Astrocyte of the spinal cord (primary cell): ENCODE measurements around the gene BBLN.

ENCODE experiments used
- DNase-seq: peaks from one replicate; pipeline ENCODE4 v3.0.0; 2011; ENCODE audit warnings: low read depth, low spot score
- H3K4me3 ChIP-seq: 2 replicates; pipeline ENCODE4 v1.5.1; 2011; ENCODE audit warnings: low read depth, mild to moderate bottlenecking, low read length, moderate library complexity
- in situ Hi-C: cut with HindIII; loops from 2 replicates; pipeline ENCODE4 v1.10.0; 2017; ENCODE audit warnings: low sequenced_read_pairs
- TF ChIP-seq, protein P1 (sequence below): IDR thresholded peaks from 2 replicates; pipeline ENCODE4 v1.5.1; 2012; ENCODE audit warnings: low read depth, mild to moderate bottlenecking, low read length, inconsistent platforms

BBLN gene

DNA sequence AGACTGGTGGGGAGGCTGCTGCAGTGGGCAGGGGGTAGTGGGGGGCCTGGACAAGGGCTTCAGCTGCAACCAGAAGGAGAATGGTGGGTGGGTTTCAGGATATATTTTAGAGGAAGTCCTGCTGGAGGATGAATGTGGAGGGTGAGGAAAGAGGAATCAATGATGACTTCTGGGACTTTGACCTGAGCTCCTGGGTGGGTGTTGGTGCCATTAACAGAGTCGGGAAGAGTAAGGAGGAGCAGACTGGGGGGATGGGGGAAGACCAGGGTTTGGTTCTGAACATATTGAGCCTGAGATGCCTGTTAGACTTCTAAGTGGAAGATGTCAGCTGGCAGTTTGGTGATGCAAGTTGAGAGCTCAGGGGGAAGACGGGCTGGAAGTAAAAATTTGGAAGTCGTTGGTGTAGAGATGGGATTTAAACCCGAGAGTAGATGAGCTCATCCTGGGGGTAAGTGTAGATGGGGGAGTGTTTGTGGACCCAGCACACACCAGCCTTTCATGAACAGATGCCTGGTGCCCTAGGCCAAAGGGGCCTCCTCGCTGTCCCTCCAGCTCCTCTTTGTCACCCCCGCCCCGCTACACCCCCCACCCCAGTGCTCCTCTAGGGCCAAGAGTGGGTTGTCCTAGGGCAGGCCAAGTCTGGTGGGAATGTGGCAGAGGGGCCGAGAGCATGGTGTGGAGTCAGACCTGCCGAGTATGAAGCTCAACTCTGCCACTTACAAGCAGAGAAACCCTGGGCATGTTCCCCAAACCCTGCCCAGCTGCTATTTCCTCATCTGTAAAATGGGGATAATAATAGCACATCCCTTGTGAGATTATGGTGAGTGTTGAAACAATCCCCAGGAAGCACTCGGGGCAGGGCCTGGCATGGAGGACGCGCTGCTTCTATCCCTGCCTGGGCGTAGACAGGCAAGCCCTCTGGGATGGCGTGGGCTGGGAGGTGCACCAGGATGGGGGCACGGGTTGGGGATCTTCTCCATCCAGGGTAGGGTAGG lies 47.1 kb downstream of the BBLN start:
- no peak for DNase-seq
- TF ChIP-seq, protein P1, sequence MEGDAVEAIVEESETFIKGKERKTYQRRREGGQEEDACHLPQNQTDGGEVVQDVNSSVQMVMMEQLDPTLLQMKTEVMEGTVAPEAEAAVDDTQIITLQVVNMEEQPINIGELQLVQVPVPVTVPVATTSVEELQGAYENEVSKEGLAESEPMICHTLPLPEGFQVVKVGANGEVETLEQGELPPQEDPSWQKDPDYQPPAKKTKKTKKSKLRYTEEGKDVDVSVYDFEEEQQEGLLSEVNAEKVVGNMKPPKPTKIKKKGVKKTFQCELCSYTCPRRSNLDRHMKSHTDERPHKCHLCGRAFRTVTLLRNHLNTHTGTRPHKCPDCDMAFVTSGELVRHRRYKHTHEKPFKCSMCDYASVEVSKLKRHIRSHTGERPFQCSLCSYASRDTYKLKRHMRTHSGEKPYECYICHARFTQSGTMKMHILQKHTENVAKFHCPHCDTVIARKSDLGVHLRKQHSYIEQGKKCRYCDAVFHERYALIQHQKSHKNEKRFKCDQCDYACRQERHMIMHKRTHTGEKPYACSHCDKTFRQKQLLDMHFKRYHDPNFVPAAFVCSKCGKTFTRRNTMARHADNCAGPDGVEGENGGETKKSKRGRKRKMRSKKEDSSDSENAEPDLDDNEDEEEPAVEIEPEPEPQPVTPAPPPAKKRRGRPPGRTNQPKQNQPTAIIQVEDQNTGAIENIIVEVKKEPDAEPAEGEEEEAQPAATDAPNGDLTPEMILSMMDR = no peak
- no peak overlapping the region for H3K4me3 ChIP-seq
- in situ Hi-C loops = no loop called here

DNA sequence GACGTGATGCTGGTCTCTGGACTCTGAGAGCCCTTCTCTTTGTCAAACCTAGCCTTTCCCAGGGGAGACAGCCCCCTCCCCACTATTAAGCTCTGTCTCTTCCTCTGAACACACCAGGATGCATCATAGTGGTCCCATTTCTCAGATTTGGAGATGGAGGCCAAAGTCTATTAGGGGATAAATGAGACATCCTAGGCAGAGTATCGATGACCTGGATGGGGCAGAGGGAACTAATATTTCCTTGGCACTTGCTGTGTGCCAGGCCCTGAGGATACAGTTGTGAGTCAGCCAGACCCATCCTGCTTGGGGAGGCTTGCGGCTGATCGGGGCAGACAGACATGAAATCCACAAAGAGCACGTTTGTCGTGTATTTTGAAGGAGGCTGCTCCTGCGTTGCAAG lies 48.3 kb downstream of the BBLN start:
- no peak overlapping the region for H3K4me3 ChIP-seq
- in situ Hi-C loops = no loop called here
- DNase-seq = no peak
- TF ChIP-seq, protein P1 = no peak

DNA sequence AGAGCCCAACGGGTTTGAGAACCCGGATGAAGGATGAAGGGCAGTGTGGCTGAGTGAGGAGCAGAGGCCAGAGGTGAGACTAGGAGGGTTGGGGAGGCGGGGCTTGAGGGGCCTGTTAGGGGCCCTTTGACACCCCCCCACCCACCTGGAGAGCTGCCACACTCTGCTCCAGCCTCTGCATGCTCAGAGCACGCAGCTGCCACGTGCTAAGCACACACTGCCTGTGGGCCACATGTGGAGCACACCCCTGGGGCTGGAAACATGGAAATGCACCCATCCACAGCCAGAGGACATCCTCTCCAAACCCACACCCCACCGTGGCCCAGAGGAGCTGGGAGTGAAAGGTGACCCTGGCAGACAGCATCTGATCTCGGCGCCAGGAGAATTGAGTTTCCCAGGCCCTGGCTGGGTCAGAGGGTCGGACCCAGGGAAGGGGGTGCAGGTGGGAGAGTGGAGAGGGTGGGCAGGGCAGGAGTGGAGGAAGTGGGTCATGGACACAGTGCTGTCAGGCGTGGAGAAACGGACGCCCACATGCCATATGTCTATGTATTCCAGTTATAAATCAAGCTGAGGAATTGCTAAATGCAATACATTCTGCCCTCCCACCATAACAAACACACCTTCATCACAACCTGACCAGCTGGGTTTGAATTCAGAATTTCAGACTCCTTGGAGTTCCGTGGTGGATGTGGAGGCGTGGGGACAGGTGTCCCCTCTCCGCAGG lies 49.0 kb downstream of the BBLN start:
- TF ChIP-seq, protein P1 = no peak
- no peak for DNase-seq
- H3K4me3 ChIP-seq = no peak overlapping the region
- in situ Hi-C loops = no loop called here

DNA sequence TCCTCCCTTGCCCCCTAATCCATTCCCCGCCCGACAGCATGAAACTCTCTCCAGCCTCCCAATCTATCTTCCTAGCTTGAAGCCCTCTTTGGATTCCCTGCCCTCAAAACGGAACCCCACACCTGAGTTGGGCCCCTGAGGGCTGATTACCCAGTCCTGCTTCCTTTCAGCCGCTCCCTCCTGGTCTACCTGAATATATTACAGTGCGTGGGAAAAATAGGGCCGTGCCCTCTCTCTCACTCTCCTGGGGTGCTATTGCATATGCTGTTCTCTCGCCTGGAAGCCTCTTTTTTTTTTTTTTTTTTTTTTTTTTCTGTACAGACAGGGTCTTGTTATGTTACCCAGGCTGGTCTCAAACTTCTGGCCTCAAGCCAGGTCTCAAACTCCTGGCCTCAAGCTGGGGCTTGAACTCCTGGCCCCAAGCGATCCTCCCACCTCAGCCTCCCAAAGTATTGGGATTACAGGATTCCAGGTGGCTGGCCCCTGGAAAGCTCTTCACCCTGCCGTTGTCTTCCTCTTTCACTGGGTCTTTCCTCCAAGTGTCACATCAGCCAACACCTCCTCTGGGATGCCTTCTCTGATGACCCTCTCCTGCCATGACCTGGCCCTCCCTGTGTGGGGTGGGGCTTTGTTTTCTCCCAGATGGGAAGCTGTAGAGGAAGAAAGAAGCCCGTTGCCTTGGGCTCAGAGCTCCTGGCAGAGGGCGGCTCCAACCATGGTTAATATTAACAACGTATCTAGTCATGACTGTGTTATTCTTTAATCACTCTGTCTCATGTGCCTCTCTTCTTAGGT lies 51.3 kb downstream of the BBLN start:
- no peak overlapping the region for H3K4me3 ChIP-seq
- in situ Hi-C loops = no loop called here
- no peak for DNase-seq
- TF ChIP-seq, protein P1 = no peak

DNA sequence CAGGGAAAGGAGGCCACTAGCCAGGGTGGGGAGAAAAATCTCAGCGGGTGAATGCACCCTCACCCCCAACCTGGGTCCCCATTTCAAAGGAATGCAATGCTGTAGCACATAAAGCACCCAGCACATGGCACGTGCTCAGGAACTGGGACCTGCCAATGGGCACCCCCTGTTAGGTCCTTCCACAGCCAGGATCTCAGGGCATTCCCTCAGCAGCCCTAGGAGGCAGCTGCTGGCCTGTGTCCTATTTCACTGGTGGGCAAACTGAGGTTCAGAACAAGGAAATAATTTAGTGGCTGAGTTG lies 51.9 kb downstream of the BBLN start:
- DNase-seq = no peak
- H3K4me3 ChIP-seq = no peak overlapping the region
- in situ Hi-C loops = no loop called here

More for the DNA sequence above, 51.9 kb downstream of the BBLN start:
- TF ChIP-seq, protein P1 = no peak
